GM19397 (cell line): Measurements from ENCODE around the gene DOK3.
A peak's percentile ranks its signal among the peaks of the same experiment; 100 is the strongest.

ENCODE experiments used
- ATAC-seq: cut with Tn5 transposase; IDR thresholded peaks from one replicate; pipeline ENCODE4 v1.9.1; 2021; ENCODE audit warnings: mild to moderate bottlenecking, moderate library complexity; ENCODE audit not compliant: unreplicated experiment

The DOK3 gene, protein sequence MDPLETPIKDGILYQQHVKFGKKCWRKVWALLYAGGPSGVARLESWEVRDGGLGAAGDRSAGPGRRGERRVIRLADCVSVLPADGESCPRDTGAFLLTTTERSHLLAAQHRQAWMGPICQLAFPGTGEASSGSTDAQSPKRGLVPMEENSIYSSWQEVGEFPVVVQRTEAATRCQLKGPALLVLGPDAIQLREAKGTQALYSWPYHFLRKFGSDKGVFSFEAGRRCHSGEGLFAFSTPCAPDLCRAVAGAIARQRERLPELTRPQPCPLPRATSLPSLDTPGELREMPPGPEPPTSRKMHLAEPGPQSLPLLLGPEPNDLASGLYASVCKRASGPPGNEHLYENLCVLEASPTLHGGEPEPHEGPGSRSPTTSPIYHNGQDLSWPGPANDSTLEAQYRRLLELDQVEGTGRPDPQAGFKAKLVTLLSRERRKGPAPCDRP

GRCh38 chr5:177509381-177509951, at the start of gene DOK3:
TSS of gene DOK3 (minus strand) at chr5:177509826. CDS start at chr5:177509540, 286 bp downstream.
- ATAC-seq: peak; percentile 25

- no peak for ATAC-seq
These were observed 48.2 kb upstream of the DOK3 start for GRCh38 chr5:177557796-177558195.

DNA sequence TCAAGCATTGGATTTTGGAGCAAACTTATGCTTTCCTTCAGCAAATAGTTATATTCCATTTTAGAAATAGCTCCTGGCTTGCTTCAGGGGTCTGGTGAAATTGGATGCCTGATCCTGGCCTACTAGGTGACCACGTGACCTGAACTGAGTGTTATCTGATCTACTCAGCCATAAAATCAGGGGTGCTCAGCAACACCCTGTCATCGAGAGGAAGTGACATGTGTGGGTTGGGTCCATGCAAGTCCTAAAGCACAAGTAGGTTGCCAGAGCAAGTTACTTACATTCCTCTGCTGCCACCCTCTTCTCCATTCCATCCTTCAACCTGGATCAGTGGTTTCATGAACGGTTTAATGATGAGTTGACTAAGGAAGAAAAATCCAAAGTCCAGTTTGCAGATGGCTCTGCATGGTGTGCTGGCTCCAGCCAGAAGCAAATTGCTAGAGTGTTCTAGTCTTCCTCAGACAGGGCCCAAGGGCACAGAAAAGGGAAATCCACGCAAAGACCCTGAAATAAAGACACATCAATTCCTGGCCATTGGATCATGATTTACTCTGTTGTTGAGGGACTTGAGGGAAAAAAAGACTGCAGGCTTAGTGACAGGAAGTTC, 47.5 kb upstream of the DOK3 start:
- ATAC-seq: no peak

DNA sequence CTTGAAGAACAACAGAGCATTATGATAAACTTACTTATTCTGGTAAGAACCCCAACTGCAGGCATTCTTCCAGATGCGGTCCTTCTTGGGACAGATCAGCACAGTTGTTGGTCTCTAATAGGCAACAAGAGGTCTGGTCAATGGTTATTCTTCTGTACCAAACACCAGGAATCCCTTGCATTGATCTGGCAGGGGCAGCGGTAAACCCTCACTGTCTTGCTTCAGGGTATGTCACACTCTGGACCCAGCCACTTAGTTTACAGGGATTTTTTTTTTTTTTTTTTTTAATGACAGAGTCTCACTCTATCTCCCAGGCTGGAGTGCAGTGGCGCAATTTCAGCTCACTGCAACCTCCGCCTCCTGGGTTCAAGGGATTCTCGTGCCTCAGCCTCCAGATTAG, 46.0 kb upstream of the DOK3 start:
- no peak for ATAC-seq

- ATAC-seq: no peak
These were observed 45.6 kb upstream of the DOK3 start for GRCh38 chr5:177555228-177555627.

GRCh38 chr5:177554474-177555111, 45.0 kb upstream of the DOK3 start, which contains the start of gene FAM193B:
TSS of gene FAM193B (minus strand) at chr5:177554563. CDS start at chr5:177554458, 105 bp downstream.
- peak; percentile 90 for ATAC-seq

DNA sequence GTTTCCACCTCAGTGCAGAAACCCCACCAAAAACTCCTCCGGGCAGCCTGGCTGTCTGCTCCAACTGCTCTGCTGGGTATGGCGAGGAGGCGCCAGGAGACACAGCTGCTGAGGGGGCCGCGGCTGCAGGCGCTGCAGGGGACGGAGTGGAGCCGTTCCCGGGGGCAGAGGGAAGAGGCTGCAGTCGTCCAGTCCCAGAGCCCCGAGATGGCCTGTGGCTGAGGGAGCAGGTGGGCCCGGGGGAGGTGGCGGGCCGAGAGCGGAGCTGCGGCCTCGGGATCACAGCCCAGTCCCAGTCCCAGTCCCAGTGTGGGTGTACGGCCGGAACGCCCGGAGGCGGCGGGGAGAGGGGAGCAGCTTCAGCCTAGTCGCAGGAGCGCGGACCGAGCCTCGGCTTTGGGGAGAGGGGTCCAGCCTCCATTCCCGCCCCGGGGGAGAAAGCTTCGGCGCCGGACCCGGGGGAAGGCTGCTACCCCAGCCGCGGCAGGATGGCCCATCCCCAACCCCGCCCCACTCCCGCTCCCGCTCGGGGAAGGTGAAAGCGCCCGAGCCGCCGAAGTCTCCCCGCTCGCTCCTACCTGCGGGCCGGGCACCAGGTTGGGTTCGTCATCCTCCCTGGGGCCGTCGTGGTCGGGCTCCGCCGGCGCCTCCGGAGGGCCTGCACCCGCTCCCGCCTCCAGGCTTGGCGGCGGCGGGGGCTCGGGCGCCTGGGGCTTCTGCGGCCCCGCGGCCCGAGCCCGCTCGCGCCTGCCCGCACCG, 44.2 kb upstream of the DOK3 start:
- ATAC-seq: peak; percentile 47

DNA sequence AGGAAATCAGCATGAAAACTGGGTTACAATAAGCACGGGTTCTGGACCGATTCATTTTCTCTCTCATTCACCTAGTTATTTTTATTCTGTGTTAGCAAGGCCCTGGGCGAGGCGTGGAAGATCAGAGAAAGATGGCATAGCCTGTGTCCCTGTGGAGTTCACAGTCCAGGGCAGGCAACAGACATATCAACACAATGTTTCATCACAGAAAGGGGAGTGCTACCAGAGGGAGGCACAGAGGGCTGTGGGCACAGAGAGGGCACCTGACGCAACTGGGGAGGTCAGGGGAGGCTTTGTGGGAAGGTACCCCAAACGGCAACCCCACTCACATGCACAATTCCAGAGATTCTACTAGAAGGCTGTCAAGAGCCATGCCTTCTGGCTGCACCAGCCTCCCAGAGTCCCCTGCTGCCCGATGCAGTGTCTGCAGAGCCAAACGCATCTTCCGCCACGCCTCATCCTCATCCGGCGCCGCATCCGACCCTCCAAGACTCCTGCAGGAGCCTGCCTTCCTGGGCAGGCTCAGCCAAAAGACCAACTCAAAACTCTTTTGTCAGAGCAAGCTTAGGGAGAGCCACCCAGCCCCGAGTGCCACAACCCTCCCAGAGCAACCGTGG, 43.3 kb upstream of the DOK3 start:
- ATAC-seq: no peak

DNA sequence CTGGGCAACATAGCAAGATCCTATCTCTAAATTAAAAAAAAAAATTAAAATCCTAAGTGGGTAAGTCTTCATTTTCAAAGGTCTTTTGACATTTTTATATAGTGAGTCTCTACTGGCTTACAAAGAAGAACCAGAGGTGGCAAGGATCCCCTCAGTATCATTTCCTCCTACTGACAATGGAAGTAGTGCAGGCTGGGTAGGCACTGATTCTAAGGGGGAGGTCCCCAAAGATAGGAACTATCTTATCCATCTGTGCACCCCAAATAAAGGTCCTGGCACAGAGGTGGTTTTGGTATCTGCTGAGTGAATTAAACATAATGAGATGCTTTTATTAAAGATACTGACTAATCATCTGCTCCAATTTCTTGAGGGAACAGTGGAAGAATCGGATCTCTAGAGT, 40.5 kb upstream of the DOK3 start:
- ATAC-seq: no peak

GRCh38 chr5:177548495-177548894, 38.9 kb upstream of the DOK3 start:
- no peak for ATAC-seq

DNA sequence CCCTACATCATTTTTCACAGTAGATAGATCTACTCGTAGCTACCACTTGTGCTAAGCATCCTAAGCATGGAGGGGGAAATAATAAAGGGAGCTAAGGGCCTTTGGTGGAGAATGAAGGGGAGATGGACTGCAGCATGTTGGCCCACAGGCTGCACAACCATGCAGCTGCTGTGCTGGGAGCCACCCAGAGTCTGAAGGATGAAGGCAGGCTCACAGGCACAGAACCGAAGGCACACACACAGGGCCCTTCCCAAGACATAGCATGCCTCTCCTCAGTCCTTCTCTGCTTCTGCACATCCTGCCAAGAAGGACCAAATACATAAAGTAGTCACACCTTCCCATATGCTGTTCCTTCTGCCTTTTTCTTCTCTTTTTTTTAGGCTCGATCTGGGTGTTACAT, 38.1 kb upstream of the DOK3 start:
- ATAC-seq: no peak

DNA sequence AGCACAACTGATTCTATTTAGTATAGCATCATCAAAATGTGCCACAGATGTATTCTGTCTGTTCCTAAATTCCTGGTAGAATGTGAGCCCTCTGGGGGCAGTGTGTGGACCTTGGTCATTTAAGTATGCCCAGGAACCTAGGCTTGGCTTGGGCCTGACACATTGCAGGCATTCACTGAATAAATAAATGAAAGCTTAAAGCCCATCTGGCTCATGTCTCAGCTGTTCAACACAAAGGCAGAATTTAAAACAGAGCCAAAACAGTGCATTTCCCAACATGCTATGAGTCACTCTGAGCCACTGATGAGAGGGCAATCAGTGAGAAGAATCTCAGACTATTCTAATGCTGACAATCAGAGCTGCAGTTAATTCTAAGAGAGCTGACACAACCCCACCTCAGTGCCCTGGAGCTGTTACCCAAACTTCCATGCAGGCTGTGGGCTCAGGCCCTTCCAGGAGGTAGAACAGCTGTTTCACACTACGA, 36.7 kb upstream of the DOK3 start:
- ATAC-seq: no peak

DNA sequence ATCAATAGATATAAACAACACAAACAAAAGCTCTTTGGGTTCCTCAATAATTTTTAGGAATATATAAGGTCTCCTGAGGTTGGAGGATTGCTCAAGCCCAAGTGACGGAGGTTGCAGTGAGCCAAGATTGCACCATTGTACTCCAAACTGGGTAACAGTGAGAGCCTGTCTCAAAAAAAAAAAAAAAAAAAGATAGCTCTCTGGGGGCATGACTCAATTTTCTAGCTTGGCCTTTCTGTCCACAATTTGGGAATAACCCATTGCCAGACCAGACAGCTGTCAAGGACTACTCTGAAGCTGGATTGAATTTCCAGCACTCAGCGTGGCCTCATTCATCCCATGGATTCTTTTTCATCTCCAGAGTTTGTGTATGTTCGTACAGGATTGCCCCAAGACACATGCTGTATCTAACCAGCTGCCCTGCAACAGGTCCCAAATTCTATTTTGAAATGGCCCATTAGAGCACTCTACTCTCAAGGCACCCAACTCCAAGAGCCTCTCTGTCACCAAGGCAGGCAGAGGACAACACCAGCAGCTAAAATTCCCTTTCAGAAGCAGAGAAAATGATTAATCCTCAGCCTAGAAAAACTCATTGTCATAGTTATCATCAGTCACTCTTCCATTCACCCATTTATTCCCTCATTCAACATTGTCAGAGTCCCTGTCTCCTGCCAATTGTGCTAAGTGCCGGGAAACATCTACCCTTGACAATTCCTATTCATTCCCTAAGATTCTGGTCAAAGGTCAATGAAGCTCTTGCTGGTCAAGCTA, 36.0 kb upstream of the DOK3 start:
- no peak for ATAC-seq

GRCh38 chr5:177542816-177543465, 33.3 kb upstream of the DOK3 start:
- ATAC-seq: no peak

DNA sequence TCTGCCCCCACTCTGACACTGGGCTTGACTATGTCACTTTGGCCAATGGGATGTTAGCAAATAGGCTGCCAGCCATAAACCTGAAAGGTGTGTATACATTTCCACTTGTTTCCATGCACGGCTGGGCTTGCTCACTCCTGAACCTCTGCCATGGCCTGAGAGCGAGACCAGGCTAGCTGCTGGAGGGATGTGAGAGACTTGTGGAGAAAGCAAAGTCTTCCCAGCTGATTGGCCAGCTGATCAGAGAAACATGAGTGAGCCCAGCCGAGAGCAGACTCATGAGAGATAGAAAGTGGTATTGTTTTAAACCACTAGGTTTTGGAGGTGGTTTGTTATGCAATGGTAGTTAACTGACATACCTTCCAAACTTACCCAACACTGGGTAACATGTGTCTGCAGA, 30.8 kb upstream of the DOK3 start:
- ATAC-seq: no peak

GRCh38 chr5:177539411-177539810, 29.8 kb upstream of the DOK3 start:
- ATAC-seq: no peak

GRCh38 chr5:177538876-177539275, 29.2 kb upstream of the DOK3 start:
- ATAC-seq: no peak

- no peak for ATAC-seq
These were observed 28.0 kb upstream of the DOK3 start for GRCh38 chr5:177537389-177538361.
